K562 (cell line): ENCODE results near the gene ATP6V1G2. TPM values are rescaled to one million over a fixed set of nuclear protein-coding genes. Genes with fewer than 3 reads are reported as not detected.

ENCODE experiments used
- ATAC-seq: fragments of 200-7000 bp; cut with Tn5 transposase; 3 replicates; pipeline ENCODE4 v1.9.1; 2020; ENCODE audit warnings: moderate library complexity
- BruUV-seq: library from RNA; stranded (reverse); fragments of 400-500 nt; replicated peaks from 2 replicates; lab custom pipeline; 2021; lab: Mats Ljungman, UMichigan
- CTCF ChIA-PET: fragments of 300-600 bp; formaldehyde crosslinking; extraction: SDS; loops from one replicate; lab custom pipeline; 2021; ENCODE audit warnings: low intra/inter-chr PET ratio; lab: Yijun Ruan, JAX
- POLR2A ChIA-PET: fragments of 300-600, 350-650 bp; sonication (Branson Sonifier 250); formaldehyde crosslinking; extraction: SDS; loops from one replicate; lab custom pipeline; 2021; ENCODE audit warnings: antibody characterized with exemption, inconsistent platforms; lab: Yijun Ruan, JAX
- DNase-seq, 4 experiments: peaks; one replicate each; pipeline versions ENCODE4 v3.0.0 to v3.0.0-alpha.2; 2011 to 2018; ENCODE audit warnings: low spot score in 3 of 4, mixed read lengths in 3 of 4; ENCODE audit errors: extremely low read depth in 1 of 4
- FAIRE-seq: peaks from 2 replicates; lab custom pipeline; 2011; peaks lifted over from hg19 to GRCh38; lab: Jason Lieb, UNC
- H2AFZ ChIP-seq: 2 replicates; pipeline ENCODE4 v1.6.0; 2011; ENCODE audit warnings: low read depth, low read length, control low read depth, inconsistent platforms
- H3K27ac ChIP-seq: fragments of 200-600 bp; 3 replicates; pipeline ENCODE4 v1.8.0; 2011; ENCODE audit warnings: low read depth, mild to moderate bottlenecking, control low read depth, inconsistent platforms, low read length, moderate library complexity, mixed read lengths; ENCODE audit errors: extremely low read depth
- H3K27me3 ChIP-seq, 2 experiments: fragments of 300-600 bp in 1 of 2; 2 replicates in 1 of 2; 3 replicates in 1 of 2; pipeline versions ENCODE4 v1.6.0 to v1.8.0; 2011; ENCODE audit warnings: inconsistent platforms in 2 of 2, low read length in 2 of 2, mild to moderate bottlenecking in 1 of 2, mixed read lengths in 1 of 2, moderate library complexity in 1 of 2; ENCODE audit not compliant: control insufficient read depth in 2 of 2, insufficient read depth in 2 of 2
- H3K36me3 ChIP-seq: fragments of 300-600 bp; 3 replicates; pipeline ENCODE4 v1.8.0; 2011; ENCODE audit warnings: mild to moderate bottlenecking, low read length, inconsistent platforms; ENCODE audit not compliant: control insufficient read depth, insufficient read depth
- H3K4me1 ChIP-seq, 2 experiments: fragments of 200-600 bp in 1 of 2; replicated peaks in 1 of 2; 2 replicates in 1 of 2; 3 replicates in 1 of 2; pipeline versions ENCODE4 v1.5.1 to v1.8.0; 2011; ENCODE audit warnings: inconsistent platforms in 2 of 2, low read length in 2 of 2, mild to moderate bottlenecking in 1 of 2, mixed read lengths in 1 of 2, moderate library complexity in 1 of 2; ENCODE audit not compliant: control insufficient read depth in 2 of 2, insufficient read depth in 2 of 2
- H3K4me2 ChIP-seq: 2 replicates; pipeline ENCODE4 v1.6.1; 2011; ENCODE audit warnings: low read length, control low read depth, inconsistent platforms, mixed read lengths; ENCODE audit not compliant: insufficient read depth
- H3K4me3 ChIP-seq: fragments of 200-600 bp; sonication (generic), shearing (Covaris generic); 2 replicates; pipeline ENCODE4 v1.5.1; 2016; ENCODE audit warnings: control low read depth, inconsistent platforms
- H3K79me2 ChIP-seq: fragments of 200-600 bp; 3 replicates; pipeline ENCODE4 v1.8.0; 2011; ENCODE audit warnings: low read length, inconsistent platforms; ENCODE audit not compliant: control insufficient read depth, insufficient read depth
- H3K9ac ChIP-seq, 2 experiments: 2 replicates each; pipeline versions ENCODE4 v1.6.0 to v1.6.1; 2011; ENCODE audit warnings: low read depth in 2 of 2, low read length in 2 of 2, control low read depth in 1 of 2, inconsistent platforms in 1 of 2, mild to moderate bottlenecking in 1 of 2, mixed read lengths in 1 of 2; ENCODE audit not compliant: insufficient read depth in 1 of 2
- H3K9me1 ChIP-seq: one replicate; pipeline ENCODE4 v1.6.0; 2011; ENCODE audit warnings: inconsistent platforms, mild to moderate bottlenecking, low read length, moderate library complexity; ENCODE audit not compliant: control insufficient read depth, insufficient read depth
- H3K9me3 ChIP-seq: replicated peaks from 2 replicates; pipeline ENCODE4 v1.5.1; 2011; ENCODE audit warnings: low read depth, low read length, inconsistent platforms; ENCODE audit not compliant: control insufficient read depth, insufficient read depth
- H4K20me1 ChIP-seq: replicated peaks from 2 replicates; pipeline ENCODE4 v1.6.1; 2011; ENCODE audit warnings: low read length, inconsistent platforms, mixed read lengths; ENCODE audit not compliant: control insufficient read depth, insufficient read depth
- ARID1B ChIP-seq: fragments of 450-650 bp; IDR thresholded peaks from 2 replicates; pipeline ENCODE4 v1.6.1; 2016; ENCODE audit warnings: antibody characterized with exemption, mild to moderate bottlenecking, inconsistent platforms
- CBFB ChIP-seq: sonication (generic); formaldehyde crosslinking; IDR thresholded peaks from 2 replicates; pipeline ENCODE4 v1.4.0; 2020; ENCODE audit warnings: mild to moderate bottlenecking, missing genetic modification reagents
- CSDE1 ChIP-seq, 2 experiments: fragments of 450-650 bp; IDR thresholded peaks; 2 replicates each; pipeline ENCODE4 v1.6.1; 2016; ENCODE audit warnings: mild to moderate bottlenecking in 1 of 2
- E2F5 ChIP-seq: sonication (generic); formaldehyde crosslinking; IDR thresholded peaks from 2 replicates; pipeline ENCODE4 v1.8.0; 2022; ENCODE audit warnings: mild to moderate bottlenecking, missing genetic modification reagents
- E2F8 ChIP-seq: fragments of 450-650 bp; IDR thresholded peaks from 2 replicates; pipeline ENCODE4 v1.7.1; 2018; ENCODE audit warnings: mild to moderate bottlenecking, low read depth; ENCODE audit not compliant: partially characterized antibody
- E4F1 ChIP-seq: fragments of 250-450 bp; sonication (Bioruptor Pico); IDR thresholded peaks from 2 replicates; pipeline ENCODE4 v1.5.0; 2021; ENCODE audit warnings: mild to moderate bottlenecking, borderline replicate concordance
- FOXA1 ChIP-seq: fragments of 450-650 bp; IDR thresholded peaks from 2 replicates; pipeline ENCODE4 v1.6.1; 2016; ENCODE audit warnings: mild to moderate bottlenecking, borderline replicate concordance
- GMEB1 ChIP-seq: fragments of 250-450 bp; sonication (Bioruptor Pico); IDR thresholded peaks from 2 replicates; pipeline ENCODE4 v1.4.0; 2020; ENCODE audit warnings: mild to moderate bottlenecking
- KAT2B ChIP-seq: IDR thresholded peaks from one replicate; pipeline ENCODE4 v1.6.1; 2012; ENCODE audit warnings: low read depth, mild to moderate bottlenecking, control low read depth, inconsistent platforms, low read length, moderate library complexity
- KAT8 ChIP-seq: fragments of 450-650 bp; IDR thresholded peaks from 2 replicates; pipeline ENCODE4 v1.6.1; 2016; ENCODE audit warnings: low read depth, mild to moderate bottlenecking
- KDM1A ChIP-seq, 2 experiments: fragments of 450-650 bp; IDR thresholded peaks; 2 replicates each; pipeline ENCODE4 v1.6.1; 2016; ENCODE audit warnings: mild to moderate bottlenecking in 2 of 2
- KLF6 ChIP-seq: fragments of 250-450 bp; sonication (Bioruptor Pico); IDR thresholded peaks from 2 replicates; pipeline ENCODE4 v1.4.0; 2020; ENCODE audit warnings: mild to moderate bottlenecking, moderate library complexity, borderline replicate concordance
- MTA3 ChIP-seq: fragments of 450-650 bp; formaldehyde crosslinking; IDR thresholded peaks from 2 replicates; pipeline ENCODE4 v1.6.1; 2017; ENCODE audit warnings: mild to moderate bottlenecking, borderline replicate concordance
- ZKSCAN1 ChIP-seq: fragments of 150-350 bp; IDR thresholded peaks from 2 replicates; pipeline ENCODE4 v1.6.1; 2016; ENCODE audit warnings: low read depth, low read length
- ZKSCAN8 ChIP-seq: fragments of 200-800 bp; sonication (Bioruptor generic); IDR thresholded peaks from 2 replicates; pipeline ENCODE4 v1.6.1; 2016; ENCODE audit warnings: missing genetic modification characterization, missing compliant biosample characterization
- ZNF551 ChIP-seq: fragments of 250-450 bp; sonication (Bioruptor Pico); IDR thresholded peaks from 2 replicates; pipeline ENCODE4 v1.5.0; 2021; ENCODE audit warnings: mild to moderate bottlenecking, moderate library complexity
- WGBS: fragments of 100-300 bp; shearing (Covaris generic); methylation state at CpG from one replicate; pipeline ENCODE4 v1.1.6; 2016; ENCODE audit warnings: low coverage, mixed read lengths; ENCODE audit not compliant: insufficient coverage; ENCODE audit errors: missing lambda C conversion rate; 5-methylcytosine and 5-hydroxymethylcytosine counted together
- in situ Hi-C: fragments of 300-500 bp; cut with MboI; formaldehyde crosslinking; loops from 4 replicates; pipeline ENCODE4 v1.15.0; 2018; ENCODE audit warnings: inconsistent platforms, mixed read lengths
- intact Hi-C: fragments of 100-400 bp; cut with micrococcal nuclease; formaldehyde crosslinking; loops from 2 replicates; pipeline ENCODE4 v1.14.2; 2022
- polyA plus RNA-seq, 8 experiments: library from polyadenylated mRNA; depleted of rRNA in 4 of 8; stranded (reverse) in 5 of 8; unstranded in 3 of 8; fragments of >200 nt; fragmentation: Nextera tagmentation in 2 of 8; fragmentation: Illumina TruSeq in 1 of 8; extraction: Ambion mirVana in 2 of 8; extraction: Trizol in 1 of 8; gene quantifications; 2 replicates each; pipeline versions ENCODE4 v1.2.1 to v1.2.3, GENCODE V29; 2011 to 2014; ENCODE audit warnings: inconsistent platforms in 1 of 8, missing spikeins in 1 of 8
- total RNA-seq, 7 experiments: library from RNA; depleted of rRNA in 6 of 7; stranded (reverse); fragments of >200 nt in 6 of 7; fragmentation: Illumina TruSeq in 2 of 7; extraction: Trizol in 2 of 7; gene quantifications; 2 replicates each; pipeline versions ENCODE4 v1.2.1 to v1.2.3, GENCODE V29; 2011 to 2021; ENCODE audit warnings: low replicate concordance in 1 of 7

The ATP6V1G2 gene
- total and polyA plus RNA-seq, 9 of the 15 experiments (the other 6 are each of a cell fraction or from before 2014, with no cell fraction given): 0.14 to 1.5 (median 0.33) TPM

GRCh38 chr6:31534011-31534410 lies 12.4 kb downstream of the ATP6V1G2 start:
- ChIA-PET POLR2A (interaction anchor here (0.7 to 1.5 kb wide), 4 partner anchors 10 to 103 kb away, joined by 3 to 5 read pairs (median 4); partner anchors contain the start of gene NFKBIL1), CTCF (no interaction called here)
- Histone ChIP-seq H3K9me3 (no peaks in the 10 kb centered on the region), H3K4me3 (no peak overlapping the region), H3K27ac (no peak overlapping the region), H3K27me3 (no peaks in the 10 kb centered on the region), H3K4me1 (peaks cover 4 to 12% of the 10 kb centered on the region in 2 experiments; a peak in 4 of 5 replicates), H4K20me1 (peaks cover 48% of the 10 kb centered on the region), H3K36me3 (peaks cover 95% of the 10 kb centered on the region), H3K9me1 (peaks cover 8% of the 10 kb centered on the region), H3K4me2 (no peak overlapping the region), H3K79me2 (peaks cover 58% of the 10 kb centered on the region), H3K9ac (peak overlapping the region in 1 of 2 experiments; percentile 22; a peak in 1 of 4 replicates), H2AFZ (no peak overlapping the region)
- intact Hi-C loops: no loop called here
- no peak for DNase-seq
- no peak for ATAC-seq
- in situ Hi-C loops: loop anchor here (5.0 to 25.0 kb wide), 2 partner anchors 37 to 1428 kb away; partner anchors contain the start of genes BRD2, HLA-DMA and MICB
- no peak for FAIRE-seq
- WGBS: 96% methylated on average over 6 of the region's 6 CpGs
- BruUV-seq: TSS peak; percentile 14
- no peak for TF ChIP-seq CSDE1 (IDR thresholded peaks at IDR 0.05)
- no peak for TF ChIP-seq MTA3
- no peak for TF ChIP-seq ARID1B
- no peak for TF ChIP-seq KLF6
- no peak for TF ChIP-seq ZKSCAN8 (CRISPR knock-in tag)
- no peak for TF ChIP-seq CBFB
- peak; percentile 69; the same call in 1 of the 2 replicates for TF ChIP-seq ZNF551 (CRISPR knock-in tag)
- TF ChIP-seq E4F1 (CRISPR knock-in tag): no peak
- no peak for TF ChIP-seq GMEB1 (CRISPR knock-in tag)
- TF ChIP-seq KAT2B: no peak
- no peak for TF ChIP-seq FOXA1
- no peak for TF ChIP-seq KDM1A (IDR thresholded peaks at IDR 0.05)
- TF ChIP-seq E2F5 (CRISPR knock-in tag): no peak
- TF ChIP-seq ZKSCAN1: no peak
- no peak for TF ChIP-seq KAT8
- peak; percentile 50 for TF ChIP-seq E2F8
